ENCODE measurements around the gene CD46. TPM values are rescaled to one million over a fixed set of nuclear protein-coding genes. Genes with fewer than 3 reads are reported as not detected.

The CD46 gene
- total RNA-seq, 1 experiment from 2014 or later: 214 TPM

GRCh38 chr1:207744000-207744534, 7.8 kb upstream of the CD46 start:
- no peak for TF ChIP-seq EZH2 (IDR thresholded peaks at IDR 0.05; ENCODE audit: low read depth)
- TF ChIP-seq CTCF (conservative IDR thresholded peaks at IDR 0.05): no peak
- peaks cover 66% of the 10 kb centered on the region for H3K4me1 ChIP-seq (replicated peaks; ENCODE audit: insufficient read depth)
- no peak for DNase-seq
- peaks cover 34% of the 10 kb centered on the region for H3F3A ChIP-seq (ENCODE audit: insufficient read depth, low read depth)
- no peak overlapping the region for H3K4me3 ChIP-seq
- no peak overlapping the region for H3K27ac ChIP-seq
- H2AFZ ChIP-seq: no peak overlapping the region
- H3K79me2 ChIP-seq (ENCODE audit: low read depth): no peaks in the 10 kb centered on the region
- H3K9me3 ChIP-seq (ENCODE audit: insufficient read depth, low read depth): no peaks in the 10 kb centered on the region
- BruUV-seq (replicated peaks): no TSS peak
- no peak overlapping the region for H3K4me2 ChIP-seq
- H3K36me3 ChIP-seq (ENCODE audit: low read depth): no peaks in the 10 kb centered on the region
- intact Hi-C loops (cut with micrococcal nuclease; ENCODE audit: unreplicated experiment): no loop called here
- ChIA-PET CTCF (no interaction called here), POLR2A (ENCODE audit: unreplicated experiment) (no interaction called here)
- no peaks in the 10 kb centered on the region for H3K27me3 ChIP-seq (ENCODE audit: insufficient read depth, low read depth)
- no peaks in the 10 kb centered on the region for H4K20me1 ChIP-seq (ENCODE audit: insufficient read depth)
- no peaks in the 10 kb centered on the region for H3K9me2 ChIP-seq (ENCODE audit: insufficient read depth)

GRCh38 chr1:207745285-207745684, 6.6 kb upstream of the CD46 start:
- DNase-seq: peak in 1 of 2 experiments; percentile 71
- Histone ChIP-seq H3F3A (ENCODE audit: insufficient read depth, low read depth) (peaks cover 39% of the 10 kb centered on the region), H3K4me1 (replicated peaks; ENCODE audit: insufficient read depth) (peaks cover 66% of the 10 kb centered on the region), H3K36me3 (ENCODE audit: low read depth) (no peaks in the 10 kb centered on the region), H3K27me3 (ENCODE audit: insufficient read depth, low read depth) (no peaks in the 10 kb centered on the region), H3K79me2 (ENCODE audit: low read depth) (peaks cover 8% of the 10 kb centered on the region; the same call in 1 of the 2 replicates), H2AFZ (no peak overlapping the region), H3K4me2 (peak overlapping the region; percentile 43), H3K9me2 (ENCODE audit: insufficient read depth) (no peaks in the 10 kb centered on the region), H3K4me3 (no peak overlapping the region), H3K27ac (no peak overlapping the region), H4K20me1 (ENCODE audit: insufficient read depth) (no peaks in the 10 kb centered on the region), H3K9me3 (ENCODE audit: insufficient read depth, low read depth) (no peaks in the 10 kb centered on the region)
- CTCF ChIA-PET: no interaction called here
- POLR2A ChIA-PET (ENCODE audit: unreplicated experiment): no interaction called here
- no peak for TF ChIP-seq EZH2 (IDR thresholded peaks at IDR 0.05; ENCODE audit: low read depth)
- TF ChIP-seq CTCF (conservative IDR thresholded peaks at IDR 0.05): no peak
- BruUV-seq (replicated peaks): no TSS peak
- intact Hi-C loops (cut with micrococcal nuclease; ENCODE audit: unreplicated experiment): no loop called here

GRCh38 chr1:207745839-207746767, 5.8 kb upstream of the CD46 start:
- DNase-seq: peak; percentile 53 to 93
- H3K9me2 ChIP-seq (ENCODE audit: insufficient read depth): no peaks in the 10 kb centered on the region
- H3F3A ChIP-seq (ENCODE audit: insufficient read depth, low read depth): peaks cover 39% of the 10 kb centered on the region
- no peak overlapping the region for H2AFZ ChIP-seq
- H3K27me3 ChIP-seq (ENCODE audit: insufficient read depth, low read depth): no peaks in the 10 kb centered on the region
- H3K9me3 ChIP-seq (ENCODE audit: insufficient read depth, low read depth): no peaks in the 10 kb centered on the region
- H3K79me2 ChIP-seq (ENCODE audit: low read depth): peaks cover 10% of the 10 kb centered on the region; the same call in 1 of the 2 replicates
- H3K36me3 ChIP-seq (ENCODE audit: low read depth): no peaks in the 10 kb centered on the region
- POLR2A ChIA-PET (ENCODE audit: unreplicated experiment): interaction anchor here (0.7 to 1.0 kb wide), 3 partner anchors 9 to 1244 kb away, joined by 6 to 11 read pairs (median 8); no protein-coding TSS in a partner anchor
- 0 out of 2 replicates have a peak overlapping the region, but pooled peaks have one; percentile 1 for H3K27ac ChIP-seq
- TF ChIP-seq CTCF (conservative IDR thresholded peaks at IDR 0.05): no peak
- TF ChIP-seq EZH2 (IDR thresholded peaks at IDR 0.05; ENCODE audit: low read depth): no peak
- no TSS peak for BruUV-seq (replicated peaks)
- CTCF ChIA-PET: interaction anchor here (0.6 to 0.7 kb wide), 5 partner anchors 73 to 1854 kb away, joined by 3 to 7 read pairs (median 6); no protein-coding TSS in a partner anchor
- intact Hi-C loops (cut with micrococcal nuclease; ENCODE audit: unreplicated experiment): no loop called here
- peaks cover 66% of the 10 kb centered on the region for H3K4me1 ChIP-seq (replicated peaks; ENCODE audit: insufficient read depth)
- peak overlapping the region; percentile 43 for H3K4me2 ChIP-seq
- no peaks in the 10 kb centered on the region for H4K20me1 ChIP-seq (ENCODE audit: insufficient read depth)
- H3K4me3 ChIP-seq: no peak overlapping the region
